GM12878 (cell line): ENCODE data around the gene KHDRBS2. TPM values are rescaled to one million over a fixed set of nuclear protein-coding genes. Genes with fewer than 3 reads are reported as not detected.

Experiments used
- ATAC-seq: fragments of 200-7000 bp; cut with Tn5 transposase; 3 replicates; pipeline ENCODE4 v1.9.1; 2020; ENCODE audit warnings: mild to moderate bottlenecking, moderate library complexity
- BruUV-seq: library from RNA; stranded (reverse); fragments of 400-500 nt; replicated peaks from 2 replicates; lab custom pipeline; 2021; lab: Mats Ljungman, UMichigan
- CTCF ChIA-PET: fragments of 300-600 bp; sonication (Branson Sonifier 250); formaldehyde crosslinking; extraction: SDS; loops from one replicate; lab custom pipeline; 2021; ENCODE audit warnings: inconsistent platforms; lab: Yijun Ruan, JAX
- POLR2A ChIA-PET: fragments of 350-600 bp; formaldehyde crosslinking; extraction: SDS; loops from one replicate; lab custom pipeline; 2021; ENCODE audit warnings: inconsistent platforms; lab: Charles Lee
- RAD21 ChIA-PET: fragments of 300-600 bp; sonication (Branson Sonifier 250); formaldehyde crosslinking; loops from one replicate; lab custom pipeline; 2023; ENCODE audit warnings: antibody characterized with exemption; ENCODE audit not compliant: unreplicated experiment; lab: Charles Lee
- SMC1A ChIA-PET: fragments of 300-600 bp; sonication (Branson Sonifier 250); formaldehyde crosslinking; loops from one replicate; lab custom pipeline; 2023; ENCODE audit not compliant: unreplicated experiment, uncharacterized antibody; lab: Charles Lee
- DNase-seq: peaks from one replicate; pipeline ENCODE4 v3.0.0-alpha.2; 2011; ENCODE audit warnings: low read depth, low spot score
- FAIRE-seq: peaks from 3 replicates; lab custom pipeline; 2011; peaks lifted over from hg19 to GRCh38; lab: Jason Lieb, UNC
- H2AFZ ChIP-seq: 2 replicates; pipeline ENCODE4 v1.6.0; 2011; ENCODE audit warnings: low read depth, low read length, control low read depth; ENCODE audit not compliant: control insufficient read depth
- H3K27ac ChIP-seq: 2 replicates; pipeline ENCODE4 v1.5.1; 2011; ENCODE audit warnings: control low read depth; ENCODE audit not compliant: control insufficient read depth, insufficient read depth
- H3K27me3 ChIP-seq, 2 experiments: replicated peaks in 1 of 2; 2 replicates each; pipeline versions ENCODE4 v1.6.0 to v1.6.1; 2011; ENCODE audit warnings: low read length in 1 of 2; ENCODE audit not compliant: control insufficient read depth in 2 of 2, insufficient read depth in 2 of 2
- H3K36me3 ChIP-seq, 2 experiments: 2 replicates each; pipeline ENCODE4 v1.5.1; 2011; ENCODE audit warnings: low read length in 1 of 2; ENCODE audit not compliant: control insufficient read depth in 2 of 2, insufficient read depth in 2 of 2
- H3K4me1 ChIP-seq: 2 replicates; pipeline ENCODE4 v1.6.1; 2011; ENCODE audit warnings: mild to moderate bottlenecking, low read length, moderate library complexity, mixed read lengths; ENCODE audit not compliant: control insufficient read depth, insufficient read depth
- H3K4me2 ChIP-seq: 2 replicates; pipeline ENCODE4 v1.6.0; 2011; ENCODE audit warnings: control low read depth; ENCODE audit not compliant: control insufficient read depth, insufficient read depth
- H3K4me3 ChIP-seq: fragments of 200-600 bp; sonication (generic); 2 replicates; pipeline ENCODE4 v1.5.1; 2016
- H3K79me2 ChIP-seq: 2 replicates; pipeline ENCODE4 v1.6.0; 2011; ENCODE audit warnings: low read length; ENCODE audit not compliant: control insufficient read depth, insufficient read depth
- H3K9ac ChIP-seq: 2 replicates; pipeline ENCODE4 v1.8.0; 2011; ENCODE audit warnings: low read length, control low read depth, mixed read lengths; ENCODE audit not compliant: control insufficient read depth, insufficient read depth
- H3K9me3 ChIP-seq: replicated peaks from 3 replicates; pipeline ENCODE4 v1.5.1; 2011; ENCODE audit warnings: mild to moderate bottlenecking, low read length; ENCODE audit not compliant: control insufficient read depth, insufficient read depth
- H4K20me1 ChIP-seq: 2 replicates; pipeline ENCODE4 v1.6.0; 2011; ENCODE audit not compliant: control insufficient read depth, insufficient read depth
- BHLHE40 ChIP-seq, 2 experiments: fragments of 450-650 bp in 1 of 2; IDR thresholded peaks; 2 replicates each; pipeline ENCODE4 v1.6.1; 2011 to 2017; ENCODE audit warnings: low read depth in 2 of 2, borderline replicate concordance in 1 of 2, improper control_type of control experiment in 1 of 2, low read length in 1 of 2, mild to moderate bottlenecking in 1 of 2
- KLF5 ChIP-seq: fragments of 450-650 bp; IDR thresholded peaks from 2 replicates; pipeline ENCODE4 v1.6.1; 2014; ENCODE audit warnings: mild to moderate bottlenecking; ENCODE audit not compliant: partially characterized antibody
- NFYB ChIP-seq: IDR thresholded peaks from 2 replicates; pipeline ENCODE4 v1.6.1; 2011; ENCODE audit warnings: low read depth, mild to moderate bottlenecking, low read length, improper control_type of control experiment, moderate library complexity; ENCODE audit not compliant: insufficient read depth
- PAX5 ChIP-seq: IDR thresholded peaks from 2 replicates; pipeline ENCODE4 v1.6.1; 2011; ENCODE audit warnings: low read depth, low read length, borderline replicate concordance
- RAD21 ChIP-seq: IDR thresholded peaks from 2 replicates; pipeline ENCODE4 v1.6.1; 2011; ENCODE audit warnings: mild to moderate bottlenecking, low read depth, low read length, moderate library complexity; ENCODE audit not compliant: insufficient read depth
- SRF ChIP-seq, 2 experiments: IDR thresholded peaks; 2 replicates each; pipeline ENCODE4 v1.6.1; 2011; ENCODE audit warnings: low read depth in 2 of 2, low read length in 2 of 2, mild to moderate bottlenecking in 1 of 2, moderate library complexity in 1 of 2
- WGBS: methylation state at CpG from one replicate; pipeline ENCODE4 v1.1.6; 2016; ENCODE audit warnings: low lambda C conversion rate; ENCODE audit not compliant: insufficient replicate concordance, insufficient coverage; ENCODE audit errors: missing lambda C conversion rate; 5-methylcytosine and 5-hydroxymethylcytosine counted together
- in situ Hi-C: fragments of 300-500 bp; cut with MboI; formaldehyde crosslinking; loops from 9 replicates; pipeline ENCODE4 v1.14.3; 2018; ENCODE audit warnings: mixed read lengths
- intact Hi-C: fragments of 100-400 bp; cut with micrococcal nuclease; formaldehyde crosslinking; loops from one replicate; pipeline ENCODE4 v1.14.2; 2022; ENCODE audit not compliant: unreplicated experiment
- polyA plus RNA-seq, 11 experiments: library from polyadenylated mRNA; depleted of rRNA in 4 of 11; unstranded in 6 of 11; stranded (reverse) in 5 of 11; fragments of >200 nt; fragmentation: Nextera tagmentation in 4 of 11; fragmentation: Illumina TruSeq in 1 of 11; extraction: Ambion mirVana in 4 of 11; extraction: Trizol in 1 of 11; gene quantifications; 1 replicate in 1 of 11; 2 replicates in 10 of 11; pipeline versions ENCODE4 v1.2.1 to v1.2.3, GENCODE V29; 2011 to 2016; ENCODE audit warnings: inconsistent platforms in 2 of 11, missing spikeins in 2 of 11, low read depth in 1 of 11
- total RNA-seq, 4 experiments: library from RNA; depleted of rRNA in 3 of 4; stranded (reverse); fragments of >200 nt in 3 of 4; fragmentation: Illumina TruSeq in 1 of 4; extraction: Trizol in 1 of 4; gene quantifications; 2 replicates each; pipeline versions ENCODE4 v1.2.1 to v1.2.3, GENCODE V29; 2013 to 2021
- TF ChIP-seq, protein P1 (sequence below), 3 experiments: IDR thresholded peaks in 2 of 3; conservative IDR thresholded peaks in 1 of 3; 2 replicates each; pipeline ENCODE4 v1.5.1; 2011; ENCODE audit warnings: low read depth in 3 of 3, low read length in 3 of 3, mild to moderate bottlenecking in 3 of 3, control low read depth in 2 of 3, moderate library complexity in 2 of 3, inconsistent platforms in 1 of 3, mixed read lengths in 1 of 3; ENCODE audit not compliant: control insufficient read depth in 2 of 3, insufficient read depth in 1 of 3; ENCODE audit errors: extremely low read depth in 1 of 3
- TF ChIP-seq, protein P2 (sequence below): fragments of 450-650 bp; IDR thresholded peaks from 2 replicates; pipeline ENCODE4 v1.6.1; 2018; ENCODE audit warnings: borderline replicate concordance, mild to moderate bottlenecking; ENCODE audit not compliant: partially characterized antibody
- TF ChIP-seq, protein P3 (sequence below): IDR thresholded peaks from 2 replicates; pipeline ENCODE4 v1.6.1; 2012; ENCODE audit warnings: low read depth, low read length, improper control_type of control experiment
- TF ChIP-seq, protein P4 (sequence below): IDR thresholded peaks from 2 replicates; pipeline ENCODE4 v1.6.1; 2012; ENCODE audit warnings: low read depth, low read length, improper control_type of control experiment

Gene KHDRBS2
- total and polyA plus RNA-seq, 10 of the 15 experiments (the other 5 are each of a cell fraction or from before 2014, with no cell fraction given), result 0.11 to 0.56 TPM; not detected in 8

DNA sequence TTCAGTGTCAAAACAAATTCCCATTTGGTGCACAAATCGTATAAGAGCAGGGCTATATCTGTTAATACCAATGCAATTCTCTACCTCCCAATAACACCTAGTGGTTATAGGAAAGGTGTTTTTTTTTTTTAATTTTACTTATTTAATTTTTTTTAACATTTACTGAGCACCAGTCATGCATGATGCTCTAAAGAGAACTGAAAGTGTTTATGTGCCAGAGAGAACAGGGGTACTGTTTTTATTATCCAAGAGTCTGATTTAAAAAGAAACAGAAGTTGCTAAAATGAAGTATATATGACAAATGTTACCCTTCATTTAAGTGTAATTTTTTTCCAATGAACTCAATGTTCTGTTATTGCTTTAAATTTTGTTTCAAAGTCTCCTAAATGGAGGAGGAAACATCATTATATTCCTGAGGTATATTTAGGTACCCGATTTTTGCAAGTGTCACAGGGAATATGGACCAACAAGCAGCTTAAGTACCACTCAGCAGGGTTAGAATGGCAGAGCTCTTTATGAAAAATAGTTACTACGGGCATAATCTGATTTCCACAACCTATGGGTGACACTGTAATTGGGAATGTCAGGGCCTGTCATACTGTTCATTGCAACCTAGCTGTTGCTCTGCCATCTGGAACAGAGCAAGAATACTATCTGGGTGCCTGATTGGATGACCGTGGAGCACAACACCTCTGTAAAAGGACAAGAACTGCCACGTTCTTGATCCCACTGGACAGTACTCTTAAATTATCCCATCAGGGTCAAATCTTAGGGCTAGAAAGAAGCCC, 195.4 kb downstream of the KHDRBS2 start:
- BruUV-seq, result no TSS peak
- Histone ChIP-seq H3K9ac (no peak overlapping the region), H3K9me3 (no peaks in the 10 kb centered on the region), H3K4me1 (no peaks in the 10 kb centered on the region), H3K27ac (no peak overlapping the region), H3K79me2 (no peaks in the 10 kb centered on the region), H3K4me3 (no peak overlapping the region), H4K20me1 (no peaks in the 10 kb centered on the region), H3K36me3 (no peaks in the 10 kb centered on the region), H3K27me3 (no peaks in the 10 kb centered on the region), H2AFZ (no peak overlapping the region), H3K4me2 (no peak overlapping the region)
- no peak for DNase-seq
- intact Hi-C loops, result no loop called here
- RAD21 ChIA-PET, result no interaction called here
- 0% methylated on average over 5 of the region's 5 CpGs for WGBS
- CTCF ChIA-PET, result interaction anchor here (1.2 kb wide), 1 partner anchor 58 kb away, joined by 5 read pairs; no protein-coding TSS in a partner anchor
- POLR2A ChIA-PET, result no interaction called here
- no peak for TF ChIP-seq NFYB
- TF ChIP-seq SRF (IDR thresholded peaks at IDR 0.05; ENCODE audit: low read depth in 2 of 2, low read length in 2 of 2), result no peak
- TF ChIP-seq, protein P1, sequence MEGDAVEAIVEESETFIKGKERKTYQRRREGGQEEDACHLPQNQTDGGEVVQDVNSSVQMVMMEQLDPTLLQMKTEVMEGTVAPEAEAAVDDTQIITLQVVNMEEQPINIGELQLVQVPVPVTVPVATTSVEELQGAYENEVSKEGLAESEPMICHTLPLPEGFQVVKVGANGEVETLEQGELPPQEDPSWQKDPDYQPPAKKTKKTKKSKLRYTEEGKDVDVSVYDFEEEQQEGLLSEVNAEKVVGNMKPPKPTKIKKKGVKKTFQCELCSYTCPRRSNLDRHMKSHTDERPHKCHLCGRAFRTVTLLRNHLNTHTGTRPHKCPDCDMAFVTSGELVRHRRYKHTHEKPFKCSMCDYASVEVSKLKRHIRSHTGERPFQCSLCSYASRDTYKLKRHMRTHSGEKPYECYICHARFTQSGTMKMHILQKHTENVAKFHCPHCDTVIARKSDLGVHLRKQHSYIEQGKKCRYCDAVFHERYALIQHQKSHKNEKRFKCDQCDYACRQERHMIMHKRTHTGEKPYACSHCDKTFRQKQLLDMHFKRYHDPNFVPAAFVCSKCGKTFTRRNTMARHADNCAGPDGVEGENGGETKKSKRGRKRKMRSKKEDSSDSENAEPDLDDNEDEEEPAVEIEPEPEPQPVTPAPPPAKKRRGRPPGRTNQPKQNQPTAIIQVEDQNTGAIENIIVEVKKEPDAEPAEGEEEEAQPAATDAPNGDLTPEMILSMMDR (IDR thresholded peaks at IDR 0.05 in 2 of 3, conservative IDR thresholded peaks at IDR 0.05 in 1 of 3; ENCODE audit: control insufficient read depth in 2 of 3, extremely low read depth in 1 of 3, insufficient read depth in 1 of 3, low read depth in 3 of 3, low read length in 3 of 3), result no peak
- no peak for TF ChIP-seq PAX5
- TF ChIP-seq, protein P2, sequence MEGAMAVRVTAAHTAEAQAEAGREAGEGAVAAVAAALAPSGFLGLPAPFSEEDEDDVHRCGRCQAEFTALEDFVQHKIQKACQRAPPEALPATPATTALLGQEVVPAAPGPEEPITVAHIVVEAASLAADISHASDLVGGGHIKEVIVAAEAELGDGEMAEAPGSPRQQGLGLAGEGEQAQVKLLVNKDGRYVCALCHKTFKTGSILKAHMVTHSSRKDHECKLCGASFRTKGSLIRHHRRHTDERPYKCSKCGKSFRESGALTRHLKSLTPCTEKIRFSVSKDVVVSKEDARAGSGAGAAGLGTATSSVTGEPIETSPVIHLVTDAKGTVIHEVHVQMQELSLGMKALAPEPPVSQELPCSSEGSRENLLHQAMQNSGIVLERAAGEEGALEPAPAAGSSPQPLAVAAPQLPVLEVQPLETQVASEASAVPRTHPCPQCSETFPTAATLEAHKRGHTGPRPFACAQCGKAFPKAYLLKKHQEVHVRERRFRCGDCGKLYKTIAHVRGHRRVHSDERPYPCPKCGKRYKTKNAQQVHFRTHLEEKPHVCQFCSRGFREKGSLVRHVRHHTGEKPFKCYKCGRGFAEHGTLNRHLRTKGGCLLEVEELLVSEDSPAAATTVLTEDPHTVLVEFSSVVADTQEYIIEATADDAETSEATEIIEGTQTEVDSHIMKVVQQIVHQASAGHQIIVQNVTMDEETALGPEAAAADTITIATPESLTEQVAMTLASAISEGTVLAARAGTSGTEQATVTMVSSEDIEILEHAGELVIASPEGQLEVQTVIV, result no peak
- TF ChIP-seq RAD21, result no peak
- no peak for TF ChIP-seq BHLHE40 (IDR thresholded peaks at IDR 0.05; ENCODE audit: borderline replicate concordance in 1 of 2, low read depth in 2 of 2, low read length in 1 of 2)
- TF ChIP-seq KLF5, result no peak
- TF ChIP-seq, protein P3, sequence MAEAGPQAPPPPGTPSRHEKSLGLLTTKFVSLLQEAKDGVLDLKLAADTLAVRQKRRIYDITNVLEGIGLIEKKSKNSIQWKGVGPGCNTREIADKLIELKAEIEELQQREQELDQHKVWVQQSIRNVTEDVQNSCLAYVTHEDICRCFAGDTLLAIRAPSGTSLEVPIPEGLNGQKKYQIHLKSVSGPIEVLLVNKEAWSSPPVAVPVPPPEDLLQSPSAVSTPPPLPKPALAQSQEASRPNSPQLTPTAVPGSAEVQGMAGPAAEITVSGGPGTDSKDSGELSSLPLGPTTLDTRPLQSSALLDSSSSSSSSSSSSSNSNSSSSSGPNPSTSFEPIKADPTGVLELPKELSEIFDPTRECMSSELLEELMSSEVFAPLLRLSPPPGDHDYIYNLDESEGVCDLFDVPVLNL, result no peak
- TF ChIP-seq, protein P4, sequence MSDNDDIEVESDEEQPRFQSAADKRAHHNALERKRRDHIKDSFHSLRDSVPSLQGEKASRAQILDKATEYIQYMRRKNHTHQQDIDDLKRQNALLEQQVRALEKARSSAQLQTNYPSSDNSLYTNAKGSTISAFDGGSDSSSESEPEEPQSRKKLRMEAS, result no peak
- FAIRE-seq, result no peak
- no peak for ATAC-seq
- in situ Hi-C loops, result no loop called here
- SMC1A ChIA-PET, result no interaction called here
